GM23338 (cell line): ENCODE measurements around the gene AKT1S1. TPM values are rescaled to one million over a fixed set of nuclear protein-coding genes. Genes with fewer than 3 reads are reported as not detected.

Source experiments
- ATAC-seq: fragments of 200-7000 bp; cut with Tn5 transposase; 3 replicates; pipeline ENCODE4 v1.9.1; 2020
- DNase-seq: peaks from one replicate; pipeline ENCODE4 v3.0.0-alpha.2; 2015; ENCODE audit warnings: low spot score
- H2AFZ ChIP-seq: fragments of 200-600 bp; sonication (generic); 2 replicates; pipeline ENCODE4 v1.8.0; 2016; ENCODE audit warnings: antibody characterized with exemption, mild to moderate bottlenecking, moderate library complexity
- H3F3A ChIP-seq: fragments of 200-600 bp; sonication (generic); replicated peaks from 2 replicates; pipeline ENCODE4 v1.8.0; 2017; ENCODE audit warnings: antibody characterized with exemption, mixed run types, low read depth
- H3K27ac ChIP-seq: fragments of 200-600 bp; sonication (generic); 2 replicates; pipeline ENCODE4 v1.6.1; 2016; ENCODE audit warnings: low read depth
- H3K27me3 ChIP-seq: fragments of 200-600 bp; sonication (generic); 2 replicates; pipeline ENCODE4 v1.8.0; 2016; ENCODE audit warnings: mild to moderate bottlenecking, mixed run types, moderate library complexity; ENCODE audit not compliant: insufficient read depth
- H3K36me3 ChIP-seq: fragments of 200-600 bp; sonication (generic); 2 replicates; pipeline ENCODE4 v1.8.0; 2016; ENCODE audit warnings: mild to moderate bottlenecking; ENCODE audit not compliant: insufficient read depth
- H3K4me1 ChIP-seq: fragments of 200-600 bp; sonication (generic); 2 replicates; pipeline ENCODE4 v1.8.0; 2016; ENCODE audit warnings: mild to moderate bottlenecking, moderate library complexity; ENCODE audit not compliant: insufficient read depth
- H3K4me2 ChIP-seq: fragments of 200-600 bp; sonication (generic); 2 replicates; pipeline ENCODE4 v1.7.1; 2017; ENCODE audit warnings: mixed run types
- H3K4me3 ChIP-seq: fragments of 200-600 bp; sonication (generic); 2 replicates; pipeline ENCODE4 v1.6.1; 2016; ENCODE audit warnings: mixed run types
- H3K79me2 ChIP-seq: fragments of 200-600 bp; sonication (generic); replicated peaks from 2 replicates; pipeline ENCODE4 v1.8.0; 2017; ENCODE audit warnings: mild to moderate bottlenecking; ENCODE audit not compliant: insufficient read depth
- H3K9me2 ChIP-seq: fragments of 200-600 bp; sonication (generic); 2 replicates; pipeline ENCODE4 v1.8.0; 2017; ENCODE audit not compliant: insufficient read depth
- H4K20me1 ChIP-seq: fragments of 200-600 bp; sonication (generic); replicated peaks from 2 replicates; pipeline ENCODE4 v1.8.0; 2017; ENCODE audit warnings: mild to moderate bottlenecking; ENCODE audit not compliant: insufficient read depth
- H3K27ac Mint-ChIP-seq: 2 replicates; pipeline ENCODE4 v1.8.0; 2020; ENCODE audit warnings: inconsistent platforms, mild to moderate bottlenecking, moderate library complexity, mixed read lengths
- H3K27me3 Mint-ChIP-seq: 3 replicates; pipeline ENCODE4 v1.8.0; 2022; ENCODE audit warnings: low read depth, mild to moderate bottlenecking, moderate library complexity, mixed read lengths, inconsistent platforms; ENCODE audit not compliant: insufficient read depth, poor library complexity
- H3K36me3 Mint-ChIP-seq: 3 replicates; pipeline ENCODE4 v1.8.0; 2021; ENCODE audit warnings: low read depth, mild to moderate bottlenecking, inconsistent platforms, moderate library complexity, mixed read lengths
- H3K4me1 Mint-ChIP-seq: 3 replicates; pipeline ENCODE4 v1.8.0; 2020; ENCODE audit warnings: mild to moderate bottlenecking, inconsistent platforms, mixed read lengths
- H3K4me3 Mint-ChIP-seq: 3 replicates; pipeline ENCODE4 v1.8.0; 2021; ENCODE audit warnings: moderate library complexity, mild to moderate bottlenecking, inconsistent platforms, mixed read lengths
- H3K9me3 Mint-ChIP-seq: 3 replicates; pipeline ENCODE4 v1.8.0; 2020; ENCODE audit warnings: moderate library complexity, mild to moderate bottlenecking, inconsistent platforms, mixed read lengths
- CREB1 ChIP-seq: fragments of 250-450 bp; sonication (Bioruptor Pico); IDR thresholded peaks from 2 replicates; pipeline ENCODE4 v1.5.0; 2020; ENCODE audit warnings: low read depth, mild to moderate bottlenecking, moderate library complexity
- EZH2 ChIP-seq: fragments of 200-600 bp; sonication (generic); IDR thresholded peaks from one replicate; pipeline ENCODE4 v1.8.0; 2017; ENCODE audit warnings: antibody characterized with exemption, mild to moderate bottlenecking, low read depth; ENCODE audit not compliant: unreplicated experiment
- JUNB ChIP-seq: IDR thresholded peaks from one replicate; pipeline ENCODE4 v1.6.1; 2016; ENCODE audit warnings: antibody characterized with exemption; ENCODE audit not compliant: unreplicated experiment
- NANOG ChIP-seq: IDR thresholded peaks from 2 replicates; pipeline ENCODE4 v1.6.1; 2016; ENCODE audit warnings: antibody characterized with exemption, borderline replicate concordance
- STAT1 ChIP-seq: IDR thresholded peaks from one replicate; pipeline ENCODE4 v1.6.1; 2016; ENCODE audit warnings: antibody characterized with exemption; ENCODE audit not compliant: unreplicated experiment
- ZNF462 ChIP-seq: fragments of 250-450 bp; sonication (Bioruptor Pico); IDR thresholded peaks from 2 replicates; pipeline ENCODE4 v1.5.0; 2020; ENCODE audit warnings: mild to moderate bottlenecking, moderate library complexity
- polyA plus RNA-seq: library from polyadenylated mRNA; unstranded; fragments of >200 nt; fragmentation: Nextera tagmentation; extraction: Ambion mirVana; gene quantifications from 2 replicates; pipeline ENCODE4 v1.2.1, GENCODE V29; 2016
- total RNA-seq: library from RNA; depleted of rRNA; stranded (reverse); fragments of >200 nt; shearing (Covaris generic); gene quantifications from 2 replicates; pipeline ENCODE4 v1.2.3, GENCODE V29; 2014
- TF ChIP-seq, protein P1 (sequence below): IDR thresholded peaks from one replicate; pipeline ENCODE4 v1.6.1; 2018; ENCODE audit warnings: antibody characterized with exemption; ENCODE audit not compliant: unreplicated experiment
- TF ChIP-seq, protein P2 (sequence below), 2 experiments: fragments of 200-600 bp in 1 of 2; sonication (generic) in 1 of 2; conservative IDR thresholded peaks; 2 replicates each; pipeline versions ENCODE4 v1.5.1 to v1.6.1; 2016 to 2017; ENCODE audit warnings: antibody characterized with exemption in 2 of 2, low read depth in 2 of 2, mild to moderate bottlenecking in 2 of 2, moderate library complexity in 1 of 2

Gene AKT1S1
- total and polyA plus RNA-seq, 2 experiments from 2014 or later: 21.5 to 28.6 TPM

GRCh38 chr19:49847731-49848696 lies 29.1 kb downstream of the AKT1S1 start:
- H3K27me3 Mint-ChIP-seq: peaks cover 16% of the 10 kb centered on the region
- Histone ChIP-seq H3K9me2 (0 out of 2 replicates have a peak, but pooled peaks cover 3% of the 10 kb centered on the region), H3F3A (peaks cover 14% of the 10 kb centered on the region; the same call in 1 of the 2 replicates), H3K4me3 (no peak overlapping the region), H3K27ac (no peak overlapping the region), H4K20me1 (peaks cover 21% of the 10 kb centered on the region), H3K36me3 (no peaks in the 10 kb centered on the region), H3K79me2 (peaks cover 26% of the 10 kb centered on the region), H2AFZ (no peak overlapping the region), H3K4me2 (no peak overlapping the region), H3K4me1 (peaks cover 15% of the 10 kb centered on the region), H3K27me3 (no peaks in the 10 kb centered on the region)
- peaks cover 26% of the 10 kb centered on the region for H3K36me3 Mint-ChIP-seq
- H3K4me1 Mint-ChIP-seq: peaks cover 19% of the 10 kb centered on the region
- DNase-seq: no peak
- no peak for ATAC-seq
- TF ChIP-seq, protein P1, sequence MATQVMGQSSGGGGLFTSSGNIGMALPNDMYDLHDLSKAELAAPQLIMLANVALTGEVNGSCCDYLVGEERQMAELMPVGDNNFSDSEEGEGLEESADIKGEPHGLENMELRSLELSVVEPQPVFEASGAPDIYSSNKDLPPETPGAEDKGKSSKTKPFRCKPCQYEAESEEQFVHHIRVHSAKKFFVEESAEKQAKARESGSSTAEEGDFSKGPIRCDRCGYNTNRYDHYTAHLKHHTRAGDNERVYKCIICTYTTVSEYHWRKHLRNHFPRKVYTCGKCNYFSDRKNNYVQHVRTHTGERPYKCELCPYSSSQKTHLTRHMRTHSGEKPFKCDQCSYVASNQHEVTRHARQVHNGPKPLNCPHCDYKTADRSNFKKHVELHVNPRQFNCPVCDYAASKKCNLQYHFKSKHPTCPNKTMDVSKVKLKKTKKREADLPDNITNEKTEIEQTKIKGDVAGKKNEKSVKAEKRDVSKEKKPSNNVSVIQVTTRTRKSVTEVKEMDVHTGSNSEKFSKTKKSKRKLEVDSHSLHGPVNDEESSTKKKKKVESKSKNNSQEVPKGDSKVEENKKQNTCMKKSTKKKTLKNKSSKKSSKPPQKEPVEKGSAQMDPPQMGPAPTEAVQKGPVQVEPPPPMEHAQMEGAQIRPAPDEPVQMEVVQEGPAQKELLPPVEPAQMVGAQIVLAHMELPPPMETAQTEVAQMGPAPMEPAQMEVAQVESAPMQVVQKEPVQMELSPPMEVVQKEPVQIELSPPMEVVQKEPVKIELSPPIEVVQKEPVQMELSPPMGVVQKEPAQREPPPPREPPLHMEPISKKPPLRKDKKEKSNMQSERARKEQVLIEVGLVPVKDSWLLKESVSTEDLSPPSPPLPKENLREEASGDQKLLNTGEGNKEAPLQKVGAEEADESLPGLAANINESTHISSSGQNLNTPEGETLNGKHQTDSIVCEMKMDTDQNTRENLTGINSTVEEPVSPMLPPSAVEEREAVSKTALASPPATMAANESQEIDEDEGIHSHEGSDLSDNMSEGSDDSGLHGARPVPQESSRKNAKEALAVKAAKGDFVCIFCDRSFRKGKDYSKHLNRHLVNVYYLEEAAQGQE: no peak
- no peak for TF ChIP-seq NANOG
- H3K27ac Mint-ChIP-seq: no peak overlapping the region
- peaks cover 10% of the 10 kb centered on the region; the same call in 2 of the 3 replicates for H3K9me3 Mint-ChIP-seq
- no peak overlapping the region for H3K4me3 Mint-ChIP-seq

GRCh38 chr19:49846408-49846807 lies 30.7 kb downstream of the AKT1S1 start:
- ATAC-seq (no peak), DNase-seq (no peak)
- H3K4me1 ChIP-seq: peaks cover 5% of the 10 kb centered on the region; the same call in 1 of the 2 replicates
- no peak overlapping the region for H2AFZ ChIP-seq
- 0 out of 2 replicates have a peak, but pooled peaks cover 7% of the 10 kb centered on the region for H3F3A ChIP-seq
- Mint-ChIP-seq H3K4me1 (peaks cover 9% of the 10 kb centered on the region), H3K27me3 (peaks cover 11% of the 10 kb centered on the region), H3K9me3 (peaks cover 10% of the 10 kb centered on the region; the same call in 2 of the 3 replicates), H3K27ac (no peak overlapping the region), H3K36me3 (peaks cover 19% of the 10 kb centered on the region), H3K4me3 (no peak overlapping the region)
- H3K27me3 ChIP-seq: no peaks in the 10 kb centered on the region
- 0 out of 2 replicates have a peak, but pooled peaks cover 12% of the 10 kb centered on the region for H3K79me2 ChIP-seq
- 0 out of 2 replicates have a peak, but pooled peaks cover 3% of the 10 kb centered on the region for H3K9me2 ChIP-seq
- H3K4me2 ChIP-seq: no peak overlapping the region
- H3K27ac ChIP-seq: no peak overlapping the region
- H3K4me3 ChIP-seq: no peak overlapping the region
- H3K36me3 ChIP-seq: no peaks in the 10 kb centered on the region
- peaks cover 20% of the 10 kb centered on the region for H4K20me1 ChIP-seq
- no peak for TF ChIP-seq CREB1 (CRISPR knock-in tag)
- TF ChIP-seq JUNB: no peak
- TF ChIP-seq, protein P2, sequence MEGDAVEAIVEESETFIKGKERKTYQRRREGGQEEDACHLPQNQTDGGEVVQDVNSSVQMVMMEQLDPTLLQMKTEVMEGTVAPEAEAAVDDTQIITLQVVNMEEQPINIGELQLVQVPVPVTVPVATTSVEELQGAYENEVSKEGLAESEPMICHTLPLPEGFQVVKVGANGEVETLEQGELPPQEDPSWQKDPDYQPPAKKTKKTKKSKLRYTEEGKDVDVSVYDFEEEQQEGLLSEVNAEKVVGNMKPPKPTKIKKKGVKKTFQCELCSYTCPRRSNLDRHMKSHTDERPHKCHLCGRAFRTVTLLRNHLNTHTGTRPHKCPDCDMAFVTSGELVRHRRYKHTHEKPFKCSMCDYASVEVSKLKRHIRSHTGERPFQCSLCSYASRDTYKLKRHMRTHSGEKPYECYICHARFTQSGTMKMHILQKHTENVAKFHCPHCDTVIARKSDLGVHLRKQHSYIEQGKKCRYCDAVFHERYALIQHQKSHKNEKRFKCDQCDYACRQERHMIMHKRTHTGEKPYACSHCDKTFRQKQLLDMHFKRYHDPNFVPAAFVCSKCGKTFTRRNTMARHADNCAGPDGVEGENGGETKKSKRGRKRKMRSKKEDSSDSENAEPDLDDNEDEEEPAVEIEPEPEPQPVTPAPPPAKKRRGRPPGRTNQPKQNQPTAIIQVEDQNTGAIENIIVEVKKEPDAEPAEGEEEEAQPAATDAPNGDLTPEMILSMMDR (conservative IDR thresholded peaks at IDR 0.05; ENCODE audit: low read depth in 2 of 2): no peak
- TF ChIP-seq NANOG: no peak
- no peak for TF ChIP-seq EZH2
- no peak for TF ChIP-seq ZNF462 (CRISPR knock-in tag)
- no peak for TF ChIP-seq STAT1
